GM12892 (cell line): ENCODE measurements around the gene LYG1.

Experiments
- POLR2A ChIP-seq: IDR thresholded peaks from 2 replicates; pipeline ENCODE4 v1.6.1; 2011; ENCODE audit warnings: low read depth, low read length, control low read depth
- POLR2AphosphoS5 ChIP-seq: IDR thresholded peaks from 2 replicates; pipeline ENCODE4 v1.6.1; 2011; ENCODE audit warnings: low read depth, low read length, control low read depth
- TAF1 ChIP-seq: IDR thresholded peaks from 2 replicates; pipeline ENCODE4 v1.6.1; 2011; ENCODE audit warnings: low read depth, mild to moderate bottlenecking, control low read depth, low read length, borderline replicate concordance

DNA sequence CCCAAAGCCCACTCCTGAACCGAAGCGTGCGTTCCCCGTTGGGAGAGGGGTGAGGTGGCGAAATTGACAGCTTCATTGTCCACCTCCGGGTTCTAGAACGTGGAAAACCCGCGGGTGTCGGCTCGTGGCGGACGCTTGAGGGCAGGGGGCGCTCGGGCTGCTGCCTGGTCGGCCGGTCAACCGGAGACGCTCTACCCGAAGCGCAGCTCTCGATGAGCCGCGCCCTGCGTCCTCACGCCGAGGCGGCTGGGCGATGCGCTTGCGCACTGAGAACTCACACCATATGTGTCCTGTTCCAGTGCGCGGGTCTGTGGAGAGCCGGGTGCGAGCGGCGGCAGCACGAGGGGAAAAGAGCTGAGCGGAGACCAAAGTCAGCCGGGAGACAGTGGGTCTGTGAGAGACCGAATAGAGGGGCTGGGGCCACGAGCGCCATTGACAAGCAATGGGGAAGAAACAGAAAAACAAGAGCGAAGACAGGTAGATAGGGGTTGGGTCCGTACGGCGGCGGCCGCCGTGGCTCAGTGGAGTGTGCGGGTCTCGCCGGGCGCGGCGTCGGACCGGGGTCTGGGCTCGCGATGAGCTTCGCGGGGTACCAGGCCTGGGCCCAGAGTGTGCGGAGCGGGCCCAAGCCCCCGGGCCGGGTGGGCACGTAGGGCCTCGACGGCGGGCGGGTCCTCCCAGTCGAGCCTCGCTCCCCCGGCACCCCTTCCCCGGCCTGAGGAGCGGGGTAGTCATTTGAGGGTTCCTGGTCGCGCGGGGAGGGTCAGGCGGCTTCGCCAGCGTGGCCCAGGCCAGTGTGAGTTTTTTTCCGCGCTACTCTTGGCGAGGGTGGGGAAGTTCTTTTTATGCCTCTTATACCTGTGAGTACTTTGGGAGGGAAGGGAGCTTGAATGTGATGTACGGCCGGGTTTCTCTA lies 36.4 kb upstream of the LYG1 start, which contains the start of gene EIF5B:
- peak; percentile 90 for TF ChIP-seq POLR2A
- TF ChIP-seq POLR2AphosphoS5 = peak; percentile 94
- peak; percentile 75 for TF ChIP-seq TAF1
